Skeletal muscle satellite cell (primary cell): ENCODE measurements around the gene YY1.
"Not testable (repeated sequence)": the region's sequence is repeated elsewhere in the genome, so short reads cannot be mapped to it uniquely, and the experiment has no call there.

Experiments
- H3K27me3 ChIP-seq: 2 replicates; pipeline ENCODE4 v1.7.0; 2013; ENCODE audit warnings: low read length; ENCODE audit not compliant: control insufficient read depth, insufficient read depth
- H3K36me3 ChIP-seq: 2 replicates; pipeline ENCODE4 v1.7.0; 2013; ENCODE audit warnings: mild to moderate bottlenecking, control low read depth, low read length; ENCODE audit not compliant: insufficient read depth
- H3K4me1 ChIP-seq: 2 replicates; pipeline ENCODE4 v1.7.0; 2013; ENCODE audit warnings: low read length; ENCODE audit not compliant: control insufficient read depth, insufficient read depth
- H3K4me2 ChIP-seq: 2 replicates; pipeline ENCODE4 v1.7.0; 2013; ENCODE audit warnings: mild to moderate bottlenecking, low read length
- H3K4me3 ChIP-seq: 2 replicates; pipeline ENCODE4 v1.7.0; 2013; ENCODE audit warnings: low read length
- H3K9ac ChIP-seq: 2 replicates; pipeline ENCODE4 v1.7.0; 2013; ENCODE audit warnings: mild to moderate bottlenecking, low read depth, low read length, moderate library complexity
- H3K9me3 ChIP-seq: replicated peaks from 2 replicates; pipeline ENCODE4 v1.7.0; 2013; ENCODE audit warnings: mild to moderate bottlenecking, control low read depth, low read length

YY1 gene

GRCh38 chr14:100281286-100282082, 42.5 kb downstream of the YY1 start:
- no peaks in the 10 kb centered on the region for H3K9me3 ChIP-seq
- H3K9ac ChIP-seq = no peak overlapping the region
- H3K36me3 ChIP-seq = peaks cover 16% of the 10 kb centered on the region
- no peaks in the 10 kb centered on the region for H3K27me3 ChIP-seq
- H3K4me2 ChIP-seq = no peak overlapping the region
- peaks cover 30% of the 10 kb centered on the region for H3K4me1 ChIP-seq
- no peak overlapping the region for H3K4me3 ChIP-seq

DNA sequence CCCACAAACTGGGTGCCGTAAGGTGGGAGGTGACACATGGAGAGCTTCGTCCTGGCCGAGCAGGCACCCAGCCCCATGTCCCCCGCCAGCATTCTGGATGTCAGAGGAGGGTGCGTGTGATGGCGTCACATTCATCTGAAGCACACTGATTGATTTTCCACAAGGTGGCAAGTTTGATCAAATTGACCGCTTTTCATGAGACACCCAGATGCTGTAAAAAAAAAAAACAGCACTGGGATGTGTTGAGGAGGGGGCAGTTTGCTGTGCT, 43.1 kb downstream of the YY1 start:
- H3K4me1 ChIP-seq = peaks cover 30% of the 10 kb centered on the region

DNA sequence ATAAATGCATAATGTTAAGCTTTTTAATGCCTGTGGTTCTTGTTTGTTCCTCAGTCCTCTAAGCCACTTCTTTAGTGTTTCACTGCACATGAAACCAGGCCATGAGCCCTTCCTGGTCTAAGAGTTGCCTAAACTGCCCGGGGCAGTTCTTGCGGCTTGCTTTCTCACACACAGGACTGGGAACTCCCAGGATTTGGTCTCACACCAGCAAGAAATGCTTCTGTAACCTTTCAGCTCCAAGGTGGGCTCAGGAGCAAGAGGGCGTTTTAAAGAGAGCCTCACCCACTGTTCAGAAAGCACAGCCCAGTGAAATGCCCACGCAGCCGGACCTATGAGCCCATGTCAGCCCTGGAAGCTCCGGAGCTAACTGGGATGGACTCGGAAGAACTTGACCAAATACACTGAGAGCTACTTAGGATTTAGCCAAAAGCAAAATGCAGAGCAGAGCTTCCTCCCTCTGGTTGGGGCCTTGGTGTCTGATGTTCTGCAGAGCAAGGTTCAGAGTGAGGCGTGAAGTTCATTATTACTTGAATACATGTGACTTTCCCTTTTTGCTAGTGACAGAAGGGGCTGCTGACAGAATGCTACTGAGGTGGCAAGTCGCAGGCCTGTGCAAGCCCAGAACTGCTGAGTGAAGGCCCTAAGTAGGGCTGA, 43.9 kb downstream of the YY1 start:
- Histone ChIP-seq H3K4me3 (no peak overlapping the region), H3K4me2 (no peak overlapping the region), H3K9me3 (no peaks in the 10 kb centered on the region), H3K9ac (no peak overlapping the region), H3K36me3 (peaks cover 6% of the 10 kb centered on the region), H3K27me3 (no peaks in the 10 kb centered on the region), H3K4me1 (peaks cover 30% of the 10 kb centered on the region)

More for the DNA sequence above, 43.1 kb downstream of the YY1 start:
- Histone ChIP-seq H3K9ac (no peak overlapping the region), H3K36me3 (peaks cover 12% of the 10 kb centered on the region), H3K27me3 (no peaks in the 10 kb centered on the region), H3K4me3 (no peak overlapping the region), H3K9me3 (no peaks in the 10 kb centered on the region), H3K4me2 (no peak overlapping the region)

DNA sequence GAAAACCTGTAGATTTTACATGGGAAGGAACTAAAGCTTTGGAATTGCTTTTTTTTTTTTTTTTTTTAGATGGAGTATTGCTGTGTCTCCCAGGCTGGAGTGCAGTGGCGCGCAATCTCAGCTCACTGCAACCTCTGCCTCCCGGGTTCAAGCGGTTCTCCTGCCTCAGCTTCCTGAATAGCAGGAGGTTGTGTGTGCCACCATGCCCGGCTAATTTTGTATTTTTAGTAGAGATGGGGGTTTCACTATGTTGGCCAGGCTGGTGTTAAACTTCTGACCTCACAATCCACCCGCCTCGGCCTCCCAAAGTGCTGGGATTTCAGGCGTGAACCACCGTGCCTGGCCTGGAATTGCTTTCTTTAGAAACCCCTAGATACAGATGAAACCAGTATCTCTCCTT, 44.5 kb downstream of the YY1 start:
- peaks cover 29% of the 10 kb centered on the region for H3K4me1 ChIP-seq
- H3K36me3 ChIP-seq, H3K9me3 ChIP-seq, H3K4me3 ChIP-seq, H3K4me2 ChIP-seq, H3K27me3 ChIP-seq, H3K9ac ChIP-seq: not testable (repeated sequence)

GRCh38 chr14:100283984-100284881, 45.3 kb downstream of the YY1 start:
- Histone ChIP-seq H3K4me2 (peak overlapping the region; percentile 99), H3K9ac (peak overlapping the region; percentile 97), H3K4me1 (peaks cover 21% of the 10 kb centered on the region), H3K4me3 (peak overlapping the region; percentile 89), H3K9me3 (no peaks in the 10 kb centered on the region), H3K27me3 (no peaks in the 10 kb centered on the region), H3K36me3 (peaks cover 6% of the 10 kb centered on the region)

- Histone ChIP-seq H3K9me3 (no peaks in the 10 kb centered on the region), H3K27me3 (no peaks in the 10 kb centered on the region), H3K4me3 (peak overlapping the region; percentile 89), H3K4me2 (peak overlapping the region; percentile 99), H3K36me3 (no peaks in the 10 kb centered on the region), H3K9ac (peak overlapping the region; percentile 97), H3K4me1 (peaks cover 18% of the 10 kb centered on the region)
These were observed 46.3 kb downstream of the YY1 start for GRCh38 chr14:100285021-100285912.

DNA sequence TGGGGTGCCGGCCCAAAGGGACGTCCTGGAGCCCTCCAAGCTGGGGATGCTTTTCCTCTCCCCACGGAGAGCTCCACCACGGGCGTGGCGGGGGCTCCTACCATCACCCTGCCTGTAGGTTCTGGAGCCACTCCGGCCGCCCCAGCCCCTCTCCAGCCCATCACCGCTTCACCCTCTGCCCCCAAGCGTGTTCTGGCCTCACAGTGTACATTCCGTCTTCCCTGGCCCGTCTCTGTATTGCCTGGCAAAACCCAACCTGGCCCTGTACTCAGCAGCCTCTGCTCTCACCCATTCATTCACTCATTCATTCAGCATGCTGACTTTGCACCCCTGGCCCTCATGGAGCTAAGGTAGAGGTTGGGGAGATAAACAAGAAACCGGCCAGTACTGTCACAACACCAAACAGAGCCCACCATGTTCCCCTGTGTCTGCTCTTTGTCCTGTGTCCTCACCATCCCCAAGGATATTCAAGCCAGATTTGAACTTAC, 47.0 kb downstream of the YY1 start:
- Histone ChIP-seq H3K4me3 (peak overlapping the region; percentile 89), H3K4me1 (peaks cover 17% of the 10 kb centered on the region), H3K9ac (peak overlapping the region; percentile 97), H3K36me3 (peaks cover 2% of the 10 kb centered on the region), H3K4me2 (peak overlapping the region; percentile 99), H3K27me3 (no peaks in the 10 kb centered on the region), H3K9me3 (no peaks in the 10 kb centered on the region)

GRCh38 chr14:100286484-100287191, 47.7 kb downstream of the YY1 start:
- Histone ChIP-seq H3K27me3 (no peaks in the 10 kb centered on the region), H3K9me3 (no peaks in the 10 kb centered on the region), H3K4me2 (no peak overlapping the region), H3K36me3 (peaks cover 7% of the 10 kb centered on the region), H3K4me3 (no peak overlapping the region), H3K9ac (no peak overlapping the region), H3K4me1 (peaks cover 10% of the 10 kb centered on the region)

GRCh38 chr14:100287202-100287997, 48.5 kb downstream of the YY1 start:
- Histone ChIP-seq H3K27me3 (no peaks in the 10 kb centered on the region), H3K4me3 (no peak overlapping the region), H3K36me3 (peaks cover 14% of the 10 kb centered on the region), H3K9ac (no peak overlapping the region), H3K9me3 (no peaks in the 10 kb centered on the region), H3K4me2 (no peak overlapping the region), H3K4me1 (peaks cover 8% of the 10 kb centered on the region)

DNA sequence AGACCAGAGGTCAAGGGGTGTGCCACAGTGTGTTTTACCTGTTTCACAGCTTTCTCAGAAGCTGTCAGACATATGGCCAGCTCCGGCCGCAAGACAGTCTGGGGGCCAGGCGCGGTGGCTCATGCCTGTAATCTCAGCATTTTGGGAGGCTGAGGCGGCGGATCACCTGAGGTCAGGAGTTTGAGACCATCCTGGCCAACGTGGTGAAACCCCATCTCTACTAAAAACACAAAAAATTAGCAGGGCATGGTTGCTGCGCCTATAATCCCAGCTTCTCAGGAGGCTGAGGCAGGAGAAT, 49.0 kb downstream of the YY1 start:
- H3K9ac ChIP-seq, H3K27me3 ChIP-seq, H3K4me1 ChIP-seq, H3K9me3 ChIP-seq, H3K4me2 ChIP-seq, H3K4me3 ChIP-seq: not testable (repeated sequence)
- H3K36me3 ChIP-seq = peaks cover 14% of the 10 kb centered on the region
